Right lobe of liver (tissue), 4 donors: ENCODE data around the gene PIK3C2A.

Experiments
- POLR2A ChIP-seq: fragments of 450-650 bp; IDR thresholded peaks from one replicate; pipeline ENCODE4 v1.6.1; 2017; ENCODE audit warnings: antibody characterized with exemption, mild to moderate bottlenecking
- TF ChIP-seq, protein P1 (sequence below), 4 donors: fragments of 200-600 bp in 3 of 4; fragments of 450-650 bp in 1 of 4; IDR thresholded peaks; one replicate each; pipeline versions ENCODE4 v1.5.1 to v1.8.0; 2016 to 2022; ENCODE audit warnings: antibody characterized with exemption in 4 of 4, mild to moderate bottlenecking in 2 of 4
- donor health status: DM: no; HTN: no; CAD: no.
- donor health status: DM: no; HTN: no; CAD: no.
- donor health status: DM: no; HTN: yes; CAD: no.

DNA sequence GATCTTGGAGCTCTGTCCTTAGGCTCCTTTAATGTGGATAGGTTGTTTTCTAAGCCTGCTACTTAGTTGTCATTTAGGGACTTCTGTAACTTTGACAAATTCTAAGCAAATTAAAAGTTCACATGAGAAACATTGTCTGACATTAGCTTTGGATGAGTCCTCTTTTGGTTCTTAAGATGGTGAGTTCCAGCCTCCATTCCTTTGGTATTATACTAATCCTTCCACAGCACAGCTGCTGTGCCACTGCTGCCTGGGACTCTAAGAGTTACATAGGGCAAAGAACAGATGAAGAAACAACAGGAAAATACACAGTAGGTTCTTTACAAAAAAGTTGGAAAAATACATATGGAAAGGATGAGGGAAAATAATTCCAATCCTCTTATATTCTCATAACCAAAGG is 25.3 kb upstream of the PIK3C2A start:
- TF ChIP-seq POLR2A, result no peak
- TF ChIP-seq, protein P1, sequence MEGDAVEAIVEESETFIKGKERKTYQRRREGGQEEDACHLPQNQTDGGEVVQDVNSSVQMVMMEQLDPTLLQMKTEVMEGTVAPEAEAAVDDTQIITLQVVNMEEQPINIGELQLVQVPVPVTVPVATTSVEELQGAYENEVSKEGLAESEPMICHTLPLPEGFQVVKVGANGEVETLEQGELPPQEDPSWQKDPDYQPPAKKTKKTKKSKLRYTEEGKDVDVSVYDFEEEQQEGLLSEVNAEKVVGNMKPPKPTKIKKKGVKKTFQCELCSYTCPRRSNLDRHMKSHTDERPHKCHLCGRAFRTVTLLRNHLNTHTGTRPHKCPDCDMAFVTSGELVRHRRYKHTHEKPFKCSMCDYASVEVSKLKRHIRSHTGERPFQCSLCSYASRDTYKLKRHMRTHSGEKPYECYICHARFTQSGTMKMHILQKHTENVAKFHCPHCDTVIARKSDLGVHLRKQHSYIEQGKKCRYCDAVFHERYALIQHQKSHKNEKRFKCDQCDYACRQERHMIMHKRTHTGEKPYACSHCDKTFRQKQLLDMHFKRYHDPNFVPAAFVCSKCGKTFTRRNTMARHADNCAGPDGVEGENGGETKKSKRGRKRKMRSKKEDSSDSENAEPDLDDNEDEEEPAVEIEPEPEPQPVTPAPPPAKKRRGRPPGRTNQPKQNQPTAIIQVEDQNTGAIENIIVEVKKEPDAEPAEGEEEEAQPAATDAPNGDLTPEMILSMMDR (IDR thresholded peaks at IDR 0.05), result no peak
